Stimulated activated naive CD8-positive, alpha-beta T cell treated with anti-CD3 and anti-CD28 coated beads, Interleukin-15, Interleukin-2, amounts not matched to agents 100 U/mL and 50 U/mL, for 24 hours (primary cell): ENCODE results near the gene WNT4.

Experiments used
- ATAC-seq: fragments of 150-1000 bp; cut with Tn5 transposase; one replicate; pipeline ENCODE4 v1.10.0; 2021
- DNase-seq: peaks from one replicate; pipeline ENCODE4 v3.0.0; 2021

Gene WNT4

DNA sequence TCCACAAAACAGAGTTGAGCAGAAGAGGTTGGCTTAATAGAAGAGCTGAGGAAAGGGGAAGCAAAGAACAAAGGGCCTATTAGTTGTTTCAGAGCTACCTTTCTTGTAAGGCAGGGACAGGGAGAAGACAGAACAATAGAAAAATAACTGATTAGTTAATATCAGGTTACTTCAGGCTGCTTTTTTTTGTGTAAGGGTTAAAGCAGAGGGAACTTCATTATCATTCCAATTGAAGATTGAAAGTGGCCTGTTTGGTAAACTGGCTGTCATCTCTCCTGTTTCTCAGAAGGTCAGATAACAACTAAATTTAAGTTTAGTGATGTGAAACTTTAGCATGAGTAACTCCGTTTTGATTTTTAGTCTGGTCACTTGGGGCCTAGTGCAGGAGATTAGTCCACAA, 68.1 kb downstream of the WNT4 start:
- ATAC-seq: no peak

DNA sequence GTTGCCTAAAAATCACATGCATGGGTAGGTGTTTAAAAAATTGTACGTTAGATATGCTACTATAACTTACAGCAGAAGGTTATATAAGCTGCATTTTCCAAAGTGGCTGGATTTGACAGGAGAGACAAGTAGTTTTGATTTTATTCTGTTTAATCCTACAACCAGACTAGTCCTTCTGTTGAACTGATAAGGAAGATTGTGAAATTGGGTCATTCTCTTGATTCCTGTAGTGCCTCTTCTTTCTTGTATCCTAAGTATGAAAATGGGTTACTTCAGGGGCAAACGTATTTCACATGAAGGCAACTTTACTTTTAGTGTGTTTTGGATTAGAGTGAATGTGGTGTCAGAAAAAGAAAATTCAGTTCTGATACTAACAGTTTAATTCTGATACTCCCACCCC, 71.4 kb downstream of the WNT4 start:
- ATAC-seq (no peak), DNase-seq (no peak)

More for the DNA sequence above, 68.1 kb downstream of the WNT4 start:
- no peak for DNase-seq
